Bronchial epithelial cell (primary cell): Measurements from ENCODE around the gene PTH1R. TPM values are rescaled to one million over a fixed set of nuclear protein-coding genes. Genes with fewer than 3 reads are reported as not detected.

Source experiments
- DNase-seq: peaks from one replicate; pipeline ENCODE4 v3.0.0-alpha.2; 2010; ENCODE audit warnings: low read depth
- FAIRE-seq: peaks from 2 replicates; lab custom pipeline; 2011; peaks lifted over from hg19 to GRCh38; lab: Jason Lieb, UNC
- H3K27me3 ChIP-seq: 2 replicates; pipeline ENCODE4 v1.5.1; 2011; ENCODE audit warnings: low read length; ENCODE audit not compliant: control insufficient read depth, insufficient read depth
- H3K36me3 ChIP-seq: 2 replicates; pipeline ENCODE4 v1.5.1; 2011; ENCODE audit warnings: low read length; ENCODE audit not compliant: control insufficient read depth, insufficient read depth
- H3K4me3 ChIP-seq: 2 replicates; pipeline ENCODE4 v1.5.1; 2011; ENCODE audit warnings: mild to moderate bottlenecking, low read depth, low read length, control low read depth
- CTCF ChIP-seq: IDR thresholded peaks from 2 replicates; pipeline ENCODE4 v1.5.1; 2011; ENCODE audit warnings: mild to moderate bottlenecking, moderate library complexity, low read length, control low read depth, inconsistent platforms; ENCODE audit not compliant: insufficient read depth, severe bottlenecking
- total RNA-seq: library from RNA; depleted of rRNA; stranded (reverse); fragments of >200 nt; gene quantifications from 2 replicates; pipeline ENCODE4 v1.2.1, GENCODE V29; 2014

PTH1R gene
- total RNA-seq, 1 donor from 2014 or later, result not detected

- Histone ChIP-seq H3K36me3 (no peaks in the 10 kb centered on the region), H3K27me3 (peaks cover 1% of the 10 kb centered on the region), H3K4me3 (no peak overlapping the region)
- no peak for DNase-seq
- TF ChIP-seq CTCF, result no peak
- FAIRE-seq, result no peak
Measured at GRCh38 chr3:46901591-46902187, 24.2 kb downstream of the PTH1R start.

- no peak for TF ChIP-seq CTCF
- Histone ChIP-seq H3K4me3 (no peak overlapping the region), H3K27me3 (peaks cover 1% of the 10 kb centered on the region), H3K36me3 (no peaks in the 10 kb centered on the region)
- FAIRE-seq, result no peak
- DNase-seq, result no peak
Measured at GRCh38 chr3:46902188-46902631, 24.7 kb downstream of the PTH1R start.

GRCh38 chr3:46903341-46904302, 26.1 kb downstream of the PTH1R start:
- H3K4me3 ChIP-seq, result no peak overlapping the region
- TF ChIP-seq CTCF, result no peak
- DNase-seq, result peak; percentile 56
- no peak for FAIRE-seq
- H3K27me3 ChIP-seq, result no peaks in the 10 kb centered on the region
- no peaks in the 10 kb centered on the region for H3K36me3 ChIP-seq

- DNase-seq, result no peak
- no peak for FAIRE-seq
- TF ChIP-seq CTCF, result no peak
- Histone ChIP-seq H3K36me3 (no peaks in the 10 kb centered on the region), H3K27me3 (no peaks in the 10 kb centered on the region), H3K4me3 (no peak overlapping the region)
Measured at GRCh38 chr3:46904303-46905212, 27.0 kb downstream of the PTH1R start.

GRCh38 chr3:46905213-46905560, 27.7 kb downstream of the PTH1R start:
- Histone ChIP-seq H3K27me3 (no peaks in the 10 kb centered on the region), H3K4me3 (no peak overlapping the region), H3K36me3 (no peaks in the 10 kb centered on the region)
- no peak for FAIRE-seq
- DNase-seq, result no peak
- TF ChIP-seq CTCF, result no peak
